GM12875 (cell line): ENCODE measurements around the gene GPR55.

Source experiments
- H3K4me3 ChIP-seq: one replicate; pipeline ENCODE4 v1.5.1; 2011; ENCODE audit warnings: low read depth, low read length, control low read depth
- CTCF ChIP-seq: IDR thresholded peaks from 2 replicates; pipeline ENCODE4 v1.5.1; 2011; ENCODE audit warnings: low read depth, mild to moderate bottlenecking, control low read depth, inconsistent platforms, low read length, moderate library complexity, borderline replicate concordance; ENCODE audit not compliant: insufficient read depth

Gene GPR55

GRCh38 chr2:230893338-230893737 is 31.7 kb downstream of the GPR55 start:
- no peak overlapping the region for H3K4me3 ChIP-seq
- no peak for TF ChIP-seq CTCF

GRCh38 chr2:230891509-230891908 is 33.5 kb downstream of the GPR55 start:
- no peak overlapping the region for H3K4me3 ChIP-seq
- no peak for TF ChIP-seq CTCF

GRCh38 chr2:230891064-230891463 is 34.0 kb downstream of the GPR55 start:
- no peak overlapping the region for H3K4me3 ChIP-seq
- no peak for TF ChIP-seq CTCF

GRCh38 chr2:230890646-230891045 is 34.4 kb downstream of the GPR55 start:
- no peak overlapping the region for H3K4me3 ChIP-seq
- TF ChIP-seq CTCF, result no peak

GRCh38 chr2:230889911-230890601 is 35.0 kb downstream of the GPR55 start:
- no peak for TF ChIP-seq CTCF
- no peak overlapping the region for H3K4me3 ChIP-seq

- TF ChIP-seq CTCF, result no peak
- no peak overlapping the region for H3K4me3 ChIP-seq
Measured at GRCh38 chr2:230888824-230889400, 36.1 kb downstream of the GPR55 start.

GRCh38 chr2:230887342-230887741 is 37.7 kb downstream of the GPR55 start:
- no peak for TF ChIP-seq CTCF
- H3K4me3 ChIP-seq, result no peak overlapping the region
